Measurements from ENCODE around the gene PLCB1.

PLCB1 gene

DNA sequence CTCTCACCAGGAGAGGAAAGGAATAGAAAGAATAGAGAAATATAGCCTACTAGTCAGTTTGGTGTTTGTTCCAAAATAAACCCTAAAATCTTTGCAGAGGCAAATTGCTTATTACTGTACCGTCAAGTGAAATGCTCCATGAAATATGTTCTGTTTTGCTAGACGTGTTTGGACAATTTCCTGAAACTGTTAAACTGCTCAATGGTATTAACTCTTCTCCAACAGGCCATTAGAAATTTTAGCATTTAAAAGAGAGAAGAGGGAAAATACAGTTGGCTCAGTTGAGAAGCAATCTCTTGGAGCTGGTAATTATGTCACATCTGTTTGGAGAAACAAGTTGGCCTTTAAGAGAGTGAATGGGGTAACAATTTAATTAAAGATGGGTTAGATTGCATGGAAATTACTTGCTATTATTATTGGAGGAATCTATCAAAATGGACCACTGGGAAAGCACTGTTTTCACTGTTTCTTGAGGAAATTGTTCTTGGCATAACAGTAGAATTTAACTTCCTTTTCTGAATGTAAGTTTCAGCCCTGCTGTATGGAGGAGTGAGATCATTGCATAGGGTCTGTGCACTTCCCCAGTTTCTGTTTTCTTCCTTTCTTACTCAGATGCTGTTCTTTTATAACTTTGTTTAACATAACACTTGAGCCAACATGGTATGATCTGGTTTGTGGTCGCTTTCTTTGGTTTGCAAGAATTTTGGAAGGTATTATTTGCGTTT is 373.6 kb downstream of the PLCB1 start:
- no peak for DNase-seq (ENCODE audit: low spot score)

DNA sequence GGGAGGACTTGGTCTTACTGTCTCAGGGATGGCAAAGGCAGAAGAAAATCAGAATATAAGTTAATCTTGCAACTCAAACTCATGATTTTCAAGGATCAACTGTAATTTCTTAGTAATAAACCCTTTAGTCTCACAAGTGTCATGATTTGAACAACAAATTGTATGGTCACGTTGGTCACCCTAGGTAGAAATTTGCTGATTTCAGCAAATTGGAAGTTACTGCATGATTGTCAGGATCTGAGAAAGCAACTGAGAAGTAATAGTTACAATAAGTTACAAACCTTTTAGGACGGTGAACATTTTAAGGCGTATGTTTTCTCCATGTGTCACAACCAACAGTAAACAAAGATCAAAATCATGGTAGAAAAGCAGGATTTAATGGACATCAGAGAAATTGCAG is 375.2 kb downstream of the PLCB1 start:
- DNase-seq (ENCODE audit: low spot score) = no peak

DNA sequence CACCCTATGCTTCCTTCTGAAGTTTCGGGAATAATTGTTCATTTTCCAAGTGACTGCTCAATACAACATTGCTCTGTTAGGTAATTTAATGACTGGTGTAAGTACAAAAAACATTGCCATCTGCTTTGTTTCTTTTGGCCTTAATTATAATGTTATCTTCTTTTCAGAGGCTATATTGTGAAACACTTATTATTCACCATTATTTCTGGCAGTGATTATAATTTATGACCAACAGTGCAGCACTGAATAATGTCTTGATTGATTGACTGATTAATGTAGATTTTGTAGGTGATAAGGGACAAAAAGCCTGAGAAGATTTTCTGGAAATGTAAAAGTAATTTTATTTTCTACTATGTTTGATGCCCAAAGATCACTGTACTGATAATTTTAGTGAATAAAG is 377.7 kb downstream of the PLCB1 start:
- no peak for DNase-seq (ENCODE audit: low spot score)

DNA sequence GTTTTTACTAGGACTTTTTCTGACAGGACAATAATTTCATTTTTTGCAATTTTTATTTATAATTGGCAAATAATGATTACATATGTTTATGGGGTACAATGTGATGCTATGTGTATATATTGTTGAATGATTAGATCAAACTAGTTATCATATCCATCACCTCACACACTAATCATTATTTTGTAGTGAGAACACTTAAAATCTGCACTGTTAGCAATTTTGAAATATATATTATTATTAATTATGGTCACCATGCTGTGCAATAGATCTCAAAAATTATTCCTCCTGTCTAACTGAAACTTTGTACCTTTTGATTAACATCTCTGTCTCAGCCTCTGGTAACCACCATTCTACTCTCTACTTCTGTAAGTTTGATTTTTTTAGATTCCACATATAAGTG is 378.7 kb downstream of the PLCB1 start:
- DNase-seq (ENCODE audit: low spot score) = no peak

DNA sequence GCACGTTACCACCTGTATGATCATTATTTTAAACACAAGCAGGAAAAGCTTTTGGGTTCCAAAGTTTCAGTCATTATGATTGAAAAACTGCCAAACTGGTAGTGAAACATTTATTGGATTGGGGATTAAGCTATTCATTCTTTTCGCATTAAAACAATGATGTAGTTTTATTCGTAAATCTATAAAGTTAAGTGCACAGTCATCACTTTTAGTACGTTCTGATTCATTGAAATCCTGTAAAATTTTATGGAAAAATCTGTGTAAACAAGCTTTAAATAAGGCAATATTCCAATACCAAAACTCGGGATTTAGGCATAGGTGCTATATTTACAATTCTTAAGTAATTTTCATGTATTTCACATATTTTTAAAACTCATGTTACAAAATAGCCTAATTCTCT is 379.9 kb downstream of the PLCB1 start:
- DNase-seq (ENCODE audit: low spot score) = no peak

DNA sequence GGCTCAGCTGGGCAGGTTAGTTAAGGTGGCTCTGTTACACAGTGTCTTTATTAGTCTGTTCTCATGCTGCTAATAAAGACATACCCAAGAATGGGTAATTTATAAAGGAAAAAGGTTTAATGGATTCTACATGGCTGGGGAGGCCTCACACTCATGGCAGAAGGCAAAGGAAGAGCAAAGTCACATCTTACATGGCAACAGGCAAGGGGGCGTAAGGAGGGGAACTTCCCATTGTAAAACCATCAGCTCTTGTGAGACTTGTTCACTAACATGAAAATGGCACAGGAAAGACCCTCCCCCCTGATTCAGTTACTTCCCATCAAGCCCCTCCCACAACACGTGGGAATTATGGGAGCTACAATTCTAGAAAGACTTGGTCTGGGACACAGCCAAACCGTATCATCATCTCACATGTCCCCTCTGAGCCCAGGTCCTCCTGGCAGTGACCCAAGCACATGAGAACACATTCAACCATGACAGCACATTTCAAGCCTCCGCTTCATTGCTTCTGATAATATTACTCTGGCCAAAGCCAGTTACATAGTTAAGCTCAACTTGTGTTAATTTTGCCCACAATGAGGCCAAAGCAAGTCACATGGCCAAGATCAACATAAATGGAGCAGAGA is 383.9 kb downstream of the PLCB1 start:
- no peak for DNase-seq (ENCODE audit: low spot score)

DNA sequence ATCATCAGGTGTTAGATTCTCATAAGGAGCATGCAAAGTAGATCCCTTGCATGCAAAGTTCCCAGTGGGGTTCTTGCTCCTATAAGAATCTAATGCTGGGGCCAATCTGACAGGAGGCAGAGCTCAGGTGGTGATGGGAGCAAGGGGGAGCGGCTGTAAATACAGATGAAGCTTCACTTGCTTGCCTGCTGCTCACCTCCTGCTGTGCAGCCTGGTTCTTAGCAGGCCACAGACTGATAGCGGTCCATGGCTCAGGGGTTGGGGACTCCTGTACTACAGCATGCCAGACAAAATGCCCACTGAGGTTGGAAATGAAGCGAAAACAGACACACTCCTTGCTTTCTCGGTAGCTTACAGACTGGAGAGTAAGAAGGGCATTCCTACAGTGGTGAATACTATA is 386.8 kb downstream of the PLCB1 start:
- no peak for DNase-seq (ENCODE audit: low spot score)

DNA sequence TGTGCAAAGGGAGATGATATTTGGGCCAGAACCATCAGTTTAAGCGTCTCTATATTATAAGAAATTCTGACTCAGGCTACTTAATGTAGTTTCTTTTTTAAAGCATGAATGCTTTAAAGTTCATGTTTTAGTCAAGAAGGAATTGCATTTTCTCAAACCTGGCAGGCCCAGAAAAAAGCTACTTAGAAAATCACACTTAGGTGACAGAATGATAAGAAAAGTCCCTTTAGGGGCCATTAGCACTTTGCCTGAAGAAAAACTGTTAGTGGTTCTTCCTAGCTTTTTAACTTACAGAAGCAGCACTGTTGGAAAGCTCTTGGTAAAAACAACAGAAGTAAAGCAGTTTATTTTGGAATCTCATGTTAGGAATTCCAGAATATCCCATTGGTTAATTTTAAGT is 387.8 kb downstream of the PLCB1 start:
- no peak for DNase-seq (ENCODE audit: low spot score)

DNA sequence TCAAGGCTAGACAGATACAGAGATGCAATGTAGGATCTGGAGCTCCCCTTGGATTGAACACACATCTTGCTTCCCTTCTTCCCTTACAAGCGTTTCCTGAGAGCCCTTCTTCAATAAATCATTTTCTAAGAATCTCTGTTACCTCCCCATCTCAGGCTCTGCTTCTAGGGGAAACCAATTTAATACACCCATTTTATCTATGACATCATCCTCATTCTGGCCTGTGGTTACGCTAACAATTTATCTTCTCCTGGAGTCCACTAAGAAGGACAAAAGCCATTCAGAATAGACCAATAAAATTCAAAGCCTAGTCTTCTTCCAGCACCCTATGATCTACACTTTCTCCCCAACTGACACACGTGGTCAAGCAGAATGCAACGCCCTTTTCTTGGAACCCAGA is 390.1 kb downstream of the PLCB1 start:
- DNase-seq (ENCODE audit: low spot score) = no peak

DNA sequence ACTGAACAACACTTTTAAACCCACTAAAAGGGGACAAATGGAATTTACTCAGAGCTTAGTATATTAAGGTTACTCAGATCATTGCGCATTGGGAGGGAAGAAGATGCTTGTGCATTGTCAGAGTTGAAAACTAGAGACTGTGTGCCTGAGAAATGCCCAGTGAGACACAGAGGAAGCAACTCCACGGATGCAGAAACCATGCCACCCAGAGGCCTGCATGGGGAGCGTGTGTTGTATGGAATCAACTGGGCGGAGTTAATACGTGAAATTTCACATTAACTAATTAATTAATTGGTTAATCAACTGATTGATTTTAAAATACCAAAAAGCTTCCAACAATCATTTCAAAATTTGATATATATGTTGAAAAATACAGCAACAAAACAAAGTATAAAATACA is 391.6 kb downstream of the PLCB1 start:
- DNase-seq (ENCODE audit: low spot score) = no peak

DNA sequence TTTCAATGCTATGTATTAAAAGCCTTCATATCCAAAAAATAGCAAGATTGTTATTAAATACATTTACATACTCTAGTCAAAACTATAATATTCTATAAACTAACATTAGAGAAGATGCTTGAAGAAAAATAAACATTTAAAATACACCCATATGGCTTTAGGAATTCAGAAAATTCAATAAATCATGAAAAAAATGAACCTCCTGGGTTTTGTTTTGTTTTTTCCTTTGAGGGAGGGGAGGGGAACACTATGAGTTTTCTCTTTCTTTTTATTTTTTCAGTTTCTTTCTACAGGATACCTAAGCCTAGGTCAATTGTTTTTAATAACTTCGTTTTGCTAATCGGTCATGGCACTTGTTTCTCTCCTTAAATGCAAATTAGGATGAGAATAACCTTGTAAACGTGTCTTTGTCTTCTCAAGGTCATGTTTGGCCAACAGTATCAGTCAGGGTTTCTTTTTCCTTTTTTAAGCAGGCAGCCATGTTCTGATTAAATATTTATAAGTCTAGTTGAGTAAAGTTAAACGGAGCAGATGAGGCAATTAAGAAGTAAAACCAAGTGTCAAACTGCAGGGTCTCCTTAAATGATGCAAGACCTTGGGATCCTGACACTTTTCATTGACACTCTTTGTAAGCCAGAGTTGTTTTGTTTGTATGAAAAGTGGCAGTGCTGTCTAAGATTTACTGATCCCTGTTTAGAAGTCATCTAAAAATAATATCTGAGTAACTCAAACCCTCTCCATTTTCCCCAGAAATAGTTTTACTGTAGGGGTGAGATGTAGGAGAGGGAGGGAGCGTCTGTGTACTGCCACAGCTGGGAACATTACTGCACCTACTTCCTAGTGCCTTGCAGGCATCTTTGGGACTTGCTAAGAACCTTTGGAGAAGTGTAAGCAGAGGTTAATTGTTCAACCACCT is 392.3 kb downstream of the PLCB1 start:
- DNase-seq (ENCODE audit: low spot score) = no peak

DNA sequence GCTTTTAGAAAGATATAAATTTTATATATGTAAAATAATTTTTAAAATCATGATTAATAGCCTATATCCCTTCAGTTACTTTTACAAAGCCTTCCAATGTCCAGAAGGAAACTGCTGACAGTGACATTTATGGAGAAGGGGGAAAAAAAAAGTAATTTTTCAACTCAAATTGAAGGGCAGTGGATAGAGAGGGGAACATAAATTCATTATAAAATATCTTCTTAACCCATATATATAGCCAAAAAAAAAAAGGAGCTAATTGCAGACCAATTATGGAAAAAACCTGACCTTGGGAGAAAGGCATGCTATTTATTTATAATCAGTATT is 392.9 kb downstream of the PLCB1 start:
- DNase-seq (ENCODE audit: low spot score) = no peak

DNA sequence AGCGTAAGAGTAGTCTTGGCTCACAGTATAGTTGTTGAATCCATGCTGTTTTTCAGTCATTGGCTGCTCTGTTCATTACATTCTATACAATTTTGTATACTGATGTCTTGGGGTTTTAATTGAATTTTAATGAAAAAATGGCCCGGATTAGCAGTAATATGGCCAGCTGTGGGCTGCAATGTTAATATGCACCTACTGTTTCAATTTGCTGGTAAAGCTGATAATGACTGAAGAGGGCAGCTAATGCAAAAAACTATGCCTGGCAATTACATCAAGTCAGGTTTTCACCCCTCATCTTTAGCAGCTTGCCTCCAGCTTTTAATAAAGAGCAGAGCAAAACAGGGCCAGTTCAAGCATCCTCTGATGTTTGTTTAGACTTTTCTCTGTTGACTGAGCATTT is 394.5 kb downstream of the PLCB1 start:
- DNase-seq (ENCODE audit: low spot score) = no peak

DNA sequence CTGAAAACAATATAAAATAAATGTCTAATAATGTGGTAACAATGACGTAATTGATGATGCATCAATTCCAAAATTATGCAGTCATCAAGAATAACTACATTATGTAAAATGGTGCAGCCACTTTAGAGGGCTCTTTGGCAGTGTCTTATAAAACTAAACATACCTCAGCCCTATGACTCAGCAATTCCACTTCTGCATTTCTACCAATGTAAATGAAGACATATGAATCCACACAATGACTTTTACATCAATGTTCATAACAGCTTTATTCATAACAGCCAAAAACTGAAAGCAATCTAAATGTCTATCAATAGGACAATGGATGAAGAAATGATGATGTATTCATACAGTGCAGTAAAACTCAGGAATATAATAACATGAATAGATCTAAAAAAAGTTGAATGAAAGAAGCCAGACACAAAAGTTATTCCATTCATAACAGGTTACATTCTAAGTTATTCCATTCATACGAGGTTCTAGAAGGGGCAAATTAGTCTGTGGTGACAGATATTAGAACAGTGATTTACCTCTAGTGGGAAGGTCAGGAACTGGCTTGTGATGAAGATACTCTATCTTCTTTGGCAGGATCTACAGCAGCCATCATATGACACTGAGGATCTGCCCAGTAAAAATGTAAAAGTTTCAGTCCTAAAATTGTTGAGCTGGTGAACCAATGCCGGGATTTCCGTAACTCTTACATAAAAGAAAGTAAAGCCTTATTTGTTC is 396.1 kb downstream of the PLCB1 start:
- DNase-seq (ENCODE audit: low spot score) = no peak

DNA sequence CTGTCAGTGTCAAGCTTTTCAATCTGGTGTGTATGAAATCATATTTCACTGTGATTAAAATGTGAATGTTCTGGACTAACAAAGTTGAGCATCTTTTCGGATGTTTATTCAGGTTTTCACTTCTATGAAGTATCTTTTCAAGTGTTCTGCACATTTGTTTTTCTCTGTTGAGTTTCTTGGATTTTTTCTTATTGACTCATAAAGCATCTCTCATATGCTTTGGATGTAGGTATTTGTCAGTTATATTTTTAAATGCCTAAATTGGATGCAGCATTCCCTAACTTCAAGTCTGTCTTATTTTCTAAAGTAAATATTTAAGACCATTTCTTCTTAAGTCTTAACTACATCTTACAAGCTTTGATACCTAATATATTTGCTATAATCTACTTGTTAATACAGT is 398.0 kb downstream of the PLCB1 start:
- DNase-seq (ENCODE audit: low spot score) = no peak

DNA sequence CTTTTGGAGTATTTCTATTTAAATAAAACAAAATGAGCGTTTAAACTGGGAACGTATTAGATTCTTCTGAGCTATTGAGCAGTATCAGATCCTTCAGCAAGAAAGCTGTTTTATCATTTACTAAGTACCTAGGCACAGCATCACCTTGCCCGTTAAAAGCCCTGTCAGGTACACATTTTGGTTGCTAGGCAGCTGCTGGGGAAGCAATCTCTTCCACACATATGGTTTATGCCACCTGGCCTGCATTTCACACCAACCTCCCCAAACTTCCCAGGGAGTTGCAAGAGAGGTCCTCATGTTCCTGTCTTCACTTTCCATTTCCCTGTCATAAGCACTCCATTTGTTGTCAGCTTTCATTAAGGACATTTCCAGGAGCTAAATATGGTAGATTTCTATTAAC is 400.1 kb downstream of the PLCB1 start:
- DNase-seq (ENCODE audit: low spot score) = no peak

DNA sequence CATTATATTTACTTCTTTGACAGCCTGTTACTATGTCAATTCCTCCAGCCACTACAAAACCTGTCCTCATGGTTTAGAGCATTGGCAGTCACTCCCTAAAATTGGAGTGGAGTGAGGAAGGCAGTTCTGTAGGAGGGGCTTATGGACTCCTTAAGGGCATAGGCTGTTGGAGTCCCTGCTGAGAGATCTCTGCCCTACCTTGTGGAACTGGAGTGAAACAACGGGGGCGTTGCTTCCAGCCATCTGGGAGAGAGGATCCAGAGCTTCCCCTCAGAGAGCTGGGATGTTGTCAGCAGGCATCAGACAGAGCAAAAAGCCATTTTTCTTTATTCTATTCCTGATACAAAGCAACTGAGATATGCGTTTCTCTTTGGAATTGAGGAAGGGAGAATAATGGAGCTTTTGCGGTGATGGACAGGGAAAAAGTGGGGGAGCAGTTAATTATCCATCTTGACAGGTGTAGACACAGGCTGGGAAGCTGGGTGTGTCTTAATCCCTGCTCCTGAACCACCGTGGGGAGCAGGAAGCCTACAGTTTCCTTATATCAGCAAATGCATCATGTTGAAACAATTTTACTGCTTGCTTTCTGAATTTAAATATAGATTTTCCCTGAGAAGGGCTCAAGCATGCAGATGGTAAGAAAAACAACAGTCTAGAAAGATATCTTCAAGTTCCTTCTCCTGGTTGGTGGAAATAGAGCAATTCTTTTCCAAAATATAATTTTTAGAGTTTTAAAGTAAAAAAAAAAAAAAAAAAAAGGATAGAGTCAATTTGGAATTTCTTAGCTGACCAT is 402.5 kb downstream of the PLCB1 start:
- no peak for DNase-seq (ENCODE audit: low spot score)

DNA sequence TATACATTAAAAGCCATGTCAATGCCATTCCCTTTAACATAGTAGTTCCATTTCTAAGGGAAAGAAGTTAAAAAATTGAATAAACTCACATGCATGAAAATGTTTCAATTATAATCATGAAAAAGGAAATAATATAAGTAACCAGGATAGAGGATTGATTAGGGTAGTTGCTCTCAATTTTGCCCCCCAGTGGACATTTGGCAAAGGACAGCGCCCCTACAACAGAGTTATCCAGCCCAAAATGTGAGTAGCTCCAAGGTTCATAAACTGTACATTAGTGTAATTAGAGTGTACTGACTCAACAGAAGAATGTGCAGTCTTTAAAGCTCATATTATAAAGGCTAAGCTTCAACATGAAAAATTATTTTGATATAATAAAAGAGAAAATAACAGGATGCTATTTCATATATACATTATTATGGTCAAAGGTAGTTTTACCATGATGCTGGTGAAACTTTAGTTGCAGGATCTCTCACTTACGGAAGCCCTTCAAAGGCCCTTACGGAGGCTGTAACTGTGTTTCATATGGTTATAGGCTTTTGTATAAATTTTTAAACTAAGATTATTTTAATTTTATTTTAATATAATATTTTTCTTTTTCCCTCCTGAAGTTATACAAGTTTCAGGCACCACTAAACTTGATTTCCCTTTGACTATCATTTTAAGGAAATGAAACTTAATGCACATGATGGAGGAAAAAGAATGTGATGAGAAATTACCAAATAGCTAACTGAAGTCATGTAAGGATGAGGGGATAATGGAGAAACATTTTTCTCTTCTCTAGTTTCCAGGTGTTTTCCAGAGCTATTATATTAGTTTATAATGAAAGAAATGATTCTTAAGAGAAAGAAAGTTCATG is 403.6 kb downstream of the PLCB1 start:
- DNase-seq (ENCODE audit: low spot score) = no peak

DNA sequence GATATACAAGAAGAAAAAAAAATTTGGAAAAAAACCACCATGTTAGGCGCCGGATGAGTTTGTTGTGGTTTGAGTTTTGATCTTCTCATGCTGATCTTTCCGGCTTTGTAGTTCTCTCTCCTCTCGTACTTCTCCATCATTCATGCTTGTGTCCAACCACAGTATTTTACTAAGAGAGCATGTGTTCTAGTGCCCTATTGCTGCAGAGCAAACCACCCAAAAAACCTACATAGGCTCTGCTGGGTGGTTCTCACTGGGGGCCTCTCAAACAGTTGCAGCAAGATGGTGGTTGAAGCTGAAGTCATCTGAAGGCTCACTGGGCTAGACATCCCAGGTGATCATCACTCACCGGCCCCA is 404.2 kb downstream of the PLCB1 start:
- no peak for DNase-seq (ENCODE audit: low spot score)

DNA sequence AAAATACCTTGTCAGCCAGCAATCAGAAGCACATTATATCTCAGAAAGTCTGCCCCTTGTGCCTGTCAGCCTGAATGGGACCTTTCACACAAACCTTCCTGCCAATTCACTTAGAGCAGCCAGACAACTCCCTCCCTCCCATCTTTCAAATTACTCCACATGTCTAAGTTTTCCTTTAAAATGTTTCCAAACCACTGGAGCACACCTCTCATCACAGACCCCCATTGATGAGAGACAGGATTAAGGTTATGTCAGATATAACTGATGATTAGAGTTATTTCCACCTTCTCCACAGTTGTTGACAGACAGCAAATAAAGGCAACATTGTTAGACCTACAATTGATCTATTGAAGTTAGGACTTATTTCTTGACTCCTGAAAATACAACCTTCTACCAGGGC is 408.4 kb downstream of the PLCB1 start:
- DNase-seq (ENCODE audit: low spot score) = no peak

DNA sequence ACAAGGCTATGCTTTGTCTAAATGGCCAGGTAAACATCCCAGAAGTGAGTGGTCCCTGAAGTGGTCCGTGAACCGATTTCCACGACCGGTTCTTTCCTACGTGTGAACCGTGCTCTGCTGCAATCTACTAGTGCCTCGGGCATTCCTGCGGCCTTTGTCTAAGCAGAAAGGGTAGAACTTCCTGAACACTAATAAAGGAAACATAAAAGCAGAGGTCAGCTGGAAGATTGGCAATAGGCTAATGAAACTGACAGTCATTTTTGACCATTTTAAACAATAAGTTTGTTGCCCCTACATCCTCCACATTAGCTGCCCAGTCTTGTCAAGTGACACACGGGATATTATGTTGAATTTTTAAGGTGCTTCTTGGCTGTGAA is 410.0 kb downstream of the PLCB1 start:
- DNase-seq (ENCODE audit: low spot score) = no peak

Measured in CD4-positive, alpha-beta T cell treated with Interleukin-15 for 4 hours (primary cell).